Choroid plexus epithelial cell (primary cell): Measurements from ENCODE around the gene ST6GALNAC6.
A peak's percentile ranks its signal among the peaks of the same experiment; 100 is the strongest.

ENCODE experiments used
- DNase-seq: peaks from one replicate; pipeline ENCODE4 v3.0.0-alpha.2; 2010; ENCODE audit warnings: low read depth
- H3K4me3 ChIP-seq: 2 replicates; pipeline ENCODE4 v1.5.1; 2011; ENCODE audit warnings: low read depth, mild to moderate bottlenecking, control low read depth, low read length, moderate library complexity
- TF ChIP-seq, protein P1 (sequence below): conservative IDR thresholded peaks from 2 replicates; pipeline ENCODE4 v1.5.1; 2011; ENCODE audit warnings: low read depth, mild to moderate bottlenecking, control low read depth, inconsistent platforms, low read length, moderate library complexity

The ST6GALNAC6 gene

GRCh38 chr9:127835991-127836516 is 63.3 kb downstream of the ST6GALNAC6 start:
- H3K4me3 ChIP-seq: no peak overlapping the region
- peak; percentile 75 for DNase-seq
- TF ChIP-seq, protein P1, sequence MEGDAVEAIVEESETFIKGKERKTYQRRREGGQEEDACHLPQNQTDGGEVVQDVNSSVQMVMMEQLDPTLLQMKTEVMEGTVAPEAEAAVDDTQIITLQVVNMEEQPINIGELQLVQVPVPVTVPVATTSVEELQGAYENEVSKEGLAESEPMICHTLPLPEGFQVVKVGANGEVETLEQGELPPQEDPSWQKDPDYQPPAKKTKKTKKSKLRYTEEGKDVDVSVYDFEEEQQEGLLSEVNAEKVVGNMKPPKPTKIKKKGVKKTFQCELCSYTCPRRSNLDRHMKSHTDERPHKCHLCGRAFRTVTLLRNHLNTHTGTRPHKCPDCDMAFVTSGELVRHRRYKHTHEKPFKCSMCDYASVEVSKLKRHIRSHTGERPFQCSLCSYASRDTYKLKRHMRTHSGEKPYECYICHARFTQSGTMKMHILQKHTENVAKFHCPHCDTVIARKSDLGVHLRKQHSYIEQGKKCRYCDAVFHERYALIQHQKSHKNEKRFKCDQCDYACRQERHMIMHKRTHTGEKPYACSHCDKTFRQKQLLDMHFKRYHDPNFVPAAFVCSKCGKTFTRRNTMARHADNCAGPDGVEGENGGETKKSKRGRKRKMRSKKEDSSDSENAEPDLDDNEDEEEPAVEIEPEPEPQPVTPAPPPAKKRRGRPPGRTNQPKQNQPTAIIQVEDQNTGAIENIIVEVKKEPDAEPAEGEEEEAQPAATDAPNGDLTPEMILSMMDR: no peak
